Gastroesophageal sphincter (tissue), 3 donors: ENCODE data around the gene TCF7L2.

ENCODE experiments used
- POLR2AphosphoS5 ChIP-seq: sonication (generic); formaldehyde crosslinking; IDR thresholded peaks from one replicate; pipeline ENCODE4 v1.6.1; 2017; ENCODE audit warnings: antibody characterized with exemption
- TF ChIP-seq, protein P1 (sequence below), 4 experiments: fragments of 200-600 bp in 2 of 4; fragments of 450-650 bp in 2 of 4; sonication (generic) in 1 of 4; IDR thresholded peaks; one replicate each; pipeline ENCODE4 v1.5.1; 2017 to 2019; ENCODE audit warnings: antibody characterized with exemption in 4 of 4, mild to moderate bottlenecking in 2 of 4, moderate library complexity in 2 of 4

GRCh38 chr10:113020475-113020753 lies 70.4 kb downstream of the TCF7L2 start:
- TF ChIP-seq, protein P1, sequence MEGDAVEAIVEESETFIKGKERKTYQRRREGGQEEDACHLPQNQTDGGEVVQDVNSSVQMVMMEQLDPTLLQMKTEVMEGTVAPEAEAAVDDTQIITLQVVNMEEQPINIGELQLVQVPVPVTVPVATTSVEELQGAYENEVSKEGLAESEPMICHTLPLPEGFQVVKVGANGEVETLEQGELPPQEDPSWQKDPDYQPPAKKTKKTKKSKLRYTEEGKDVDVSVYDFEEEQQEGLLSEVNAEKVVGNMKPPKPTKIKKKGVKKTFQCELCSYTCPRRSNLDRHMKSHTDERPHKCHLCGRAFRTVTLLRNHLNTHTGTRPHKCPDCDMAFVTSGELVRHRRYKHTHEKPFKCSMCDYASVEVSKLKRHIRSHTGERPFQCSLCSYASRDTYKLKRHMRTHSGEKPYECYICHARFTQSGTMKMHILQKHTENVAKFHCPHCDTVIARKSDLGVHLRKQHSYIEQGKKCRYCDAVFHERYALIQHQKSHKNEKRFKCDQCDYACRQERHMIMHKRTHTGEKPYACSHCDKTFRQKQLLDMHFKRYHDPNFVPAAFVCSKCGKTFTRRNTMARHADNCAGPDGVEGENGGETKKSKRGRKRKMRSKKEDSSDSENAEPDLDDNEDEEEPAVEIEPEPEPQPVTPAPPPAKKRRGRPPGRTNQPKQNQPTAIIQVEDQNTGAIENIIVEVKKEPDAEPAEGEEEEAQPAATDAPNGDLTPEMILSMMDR (IDR thresholded peaks at IDR 0.05) = no peak
- no peak for TF ChIP-seq POLR2AphosphoS5
